Measurements from ENCODE around the gene SMARCAL1. TPM values are rescaled to one million over a fixed set of nuclear protein-coding genes. Genes with fewer than 3 reads are reported as not detected.
"Not testable (repeated sequence)": the region's sequence is repeated elsewhere in the genome, so short reads cannot be mapped to it uniquely, and the experiment has no call there.

SMARCAL1 gene
- 33.7 TPM for total RNA-seq (ENCODE audit: insufficient read depth, low replicate concordance)

DNA sequence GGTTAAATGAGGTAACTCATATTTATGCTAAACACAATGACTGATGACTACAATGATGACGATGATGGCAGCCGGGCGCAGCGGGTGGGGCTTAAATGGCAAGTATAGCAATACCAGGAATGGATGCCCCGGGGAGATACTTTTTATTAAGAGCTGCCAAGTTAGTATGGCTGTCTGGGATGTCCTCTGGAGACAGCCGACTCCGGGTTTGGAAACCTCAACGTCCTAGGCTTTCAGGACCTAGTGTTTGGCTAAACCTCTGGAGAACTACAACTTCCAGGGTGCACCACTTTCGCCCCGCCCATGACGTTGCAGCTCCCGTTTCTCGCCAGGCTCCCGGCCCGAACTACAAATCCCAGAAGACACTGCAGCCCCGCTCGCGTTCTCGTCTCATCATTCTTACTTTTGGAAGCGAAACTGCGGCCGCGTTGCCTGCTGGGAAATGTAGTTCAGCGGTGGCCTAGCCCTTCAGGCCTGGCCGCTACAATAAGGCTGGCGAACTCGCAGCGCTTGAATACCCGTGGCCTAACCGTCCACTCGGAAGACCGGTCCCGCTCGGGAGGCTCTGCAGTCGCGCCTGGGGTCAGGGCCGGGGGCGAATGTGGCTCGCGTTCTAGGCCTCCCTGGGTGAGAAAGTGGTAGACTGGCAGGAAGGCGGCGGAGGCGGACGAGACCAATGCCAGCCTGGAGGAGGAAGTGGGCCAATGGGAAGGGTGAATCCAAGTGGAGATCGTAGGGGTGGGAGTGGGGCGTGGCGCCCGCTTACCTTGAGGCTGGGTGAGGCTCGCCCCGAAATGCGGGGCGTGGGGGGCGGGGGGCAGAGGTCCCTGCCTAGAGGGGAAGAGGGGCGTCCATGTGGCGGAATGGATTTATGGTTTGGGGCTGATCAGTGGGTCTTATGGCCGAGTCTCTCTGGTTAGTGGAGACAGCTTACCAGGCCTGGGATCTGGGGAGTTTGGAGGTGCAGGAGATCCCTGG lies at the start of gene SMARCAL1:
Gene SMARCAL1 (plus strand): TSS at position 463 of the 978 bp plus-strand sequence. CDS start 2,221 bp downstream, outside the sequence.
- DNase-seq (ENCODE audit: low spot score) = peak; percentile 100

DNA sequence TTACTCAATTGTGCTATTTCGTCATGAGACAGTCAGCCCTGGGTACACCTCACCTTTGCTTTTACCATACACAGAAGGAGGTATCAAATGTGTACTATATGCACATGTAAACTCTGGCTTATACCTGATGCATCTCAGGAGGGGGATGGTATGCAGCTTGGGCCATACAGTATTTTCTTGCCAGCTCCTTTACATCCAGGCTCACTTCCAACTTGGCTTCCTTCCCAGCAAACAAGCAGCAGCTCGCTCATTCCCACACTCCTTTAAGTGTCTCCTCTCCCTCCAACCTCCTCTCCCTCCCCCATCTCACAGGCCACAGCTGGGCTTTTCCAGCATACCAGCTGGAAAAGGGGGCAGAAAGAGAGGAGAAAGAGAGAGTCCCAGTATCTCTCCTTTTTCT lies 49.6 kb upstream of the SMARCAL1 start:
- DNase-seq (ENCODE audit: low spot score) = peak; percentile 90

DNA sequence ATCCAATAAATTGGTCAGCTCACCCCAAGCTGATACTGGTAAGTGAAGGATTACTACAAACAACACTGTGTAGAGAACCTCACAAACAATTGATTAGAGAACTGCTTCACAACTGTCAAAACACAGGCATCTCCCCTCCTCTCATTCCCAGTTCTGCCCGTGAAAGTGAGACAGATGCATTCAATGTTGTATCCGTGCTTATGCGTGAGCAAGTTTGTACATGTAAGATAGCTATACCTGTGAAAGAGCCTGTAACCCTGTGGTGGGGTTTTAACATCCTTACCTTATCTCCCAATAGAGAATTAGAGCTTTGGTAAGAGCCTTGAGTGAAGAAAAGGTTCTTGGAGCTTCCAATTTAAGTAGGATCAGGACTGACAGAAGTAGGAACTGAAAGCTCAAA lies 49.1 kb upstream of the SMARCAL1 start:
- DNase-seq (ENCODE audit: low spot score) = no peak

DNA sequence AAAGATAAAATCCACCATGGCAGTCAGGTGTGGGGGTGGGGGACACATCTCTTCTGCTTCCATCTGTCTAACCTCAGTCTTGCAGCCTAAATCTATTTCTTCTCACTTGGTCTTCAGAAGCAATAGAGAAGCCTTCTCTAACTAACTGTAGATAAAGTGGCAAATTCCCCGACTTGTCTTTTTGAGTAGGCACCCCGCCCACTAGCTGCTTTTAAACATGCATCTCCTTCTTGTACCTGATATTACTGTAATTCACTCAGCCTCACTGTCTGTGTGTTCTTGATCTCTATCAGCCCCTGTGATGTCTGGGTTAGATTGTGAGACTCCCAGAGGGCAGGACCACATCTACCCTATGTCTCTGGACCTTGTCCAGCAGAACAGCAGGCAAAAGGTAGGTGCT lies 46.8 kb upstream of the SMARCAL1 start:
- no peak for DNase-seq (ENCODE audit: low spot score)

DNA sequence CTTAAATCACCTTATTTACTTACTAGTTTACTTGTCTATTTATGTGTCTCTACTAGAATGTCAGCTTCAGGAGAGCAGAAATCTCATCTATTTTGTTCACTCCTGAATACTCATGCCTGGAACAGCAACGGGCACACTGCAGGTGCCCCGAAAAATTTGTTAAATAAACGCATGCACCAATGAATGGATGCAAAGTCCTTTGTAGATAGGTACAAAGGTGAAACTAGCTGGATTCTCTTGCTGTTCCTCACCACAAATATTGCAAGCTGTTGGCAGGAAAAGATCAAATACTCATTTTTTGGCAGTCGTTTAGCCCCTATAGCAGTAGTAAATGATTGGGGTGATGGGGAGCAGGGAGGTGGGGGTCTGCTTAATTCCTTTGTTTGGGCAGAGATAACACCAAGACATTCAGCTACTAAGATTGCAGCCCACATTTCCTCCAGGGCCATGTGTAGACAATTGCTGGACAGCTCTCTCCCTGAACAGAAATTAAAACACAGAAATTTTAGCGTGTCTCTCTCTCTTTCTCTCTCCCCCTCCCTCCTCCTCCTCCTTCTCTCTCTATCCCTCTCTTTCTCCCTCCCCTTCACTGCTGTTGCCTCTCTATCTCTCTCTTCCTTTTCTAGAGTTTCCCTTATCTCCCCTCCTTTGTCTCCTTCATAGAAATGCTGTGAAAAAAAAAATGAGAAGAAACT lies 45.4 kb upstream of the SMARCAL1 start:
- DNase-seq (ENCODE audit: low spot score) = no peak

DNA sequence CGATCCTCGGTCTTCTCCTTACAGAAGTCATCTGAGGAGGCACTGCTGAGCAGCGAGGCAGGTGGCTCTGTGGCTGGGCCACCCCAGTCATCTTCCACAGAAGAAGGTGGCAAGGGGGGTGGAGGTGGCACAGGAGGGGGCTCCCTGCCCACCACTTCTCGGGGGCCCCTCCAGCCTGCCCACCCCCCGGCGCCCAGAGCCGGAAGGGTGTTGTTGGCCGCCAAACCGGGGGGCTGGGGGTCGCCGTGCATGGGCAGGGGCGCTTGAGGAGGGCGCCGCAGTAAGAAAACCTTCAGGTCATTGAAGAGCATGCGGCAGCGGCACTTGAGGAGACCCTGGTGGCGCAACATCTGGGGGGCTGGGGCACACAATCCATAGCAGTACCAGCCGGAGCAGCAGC lies 42.5 kb upstream of the SMARCAL1 start:
- no peak for DNase-seq (ENCODE audit: low spot score)

DNA sequence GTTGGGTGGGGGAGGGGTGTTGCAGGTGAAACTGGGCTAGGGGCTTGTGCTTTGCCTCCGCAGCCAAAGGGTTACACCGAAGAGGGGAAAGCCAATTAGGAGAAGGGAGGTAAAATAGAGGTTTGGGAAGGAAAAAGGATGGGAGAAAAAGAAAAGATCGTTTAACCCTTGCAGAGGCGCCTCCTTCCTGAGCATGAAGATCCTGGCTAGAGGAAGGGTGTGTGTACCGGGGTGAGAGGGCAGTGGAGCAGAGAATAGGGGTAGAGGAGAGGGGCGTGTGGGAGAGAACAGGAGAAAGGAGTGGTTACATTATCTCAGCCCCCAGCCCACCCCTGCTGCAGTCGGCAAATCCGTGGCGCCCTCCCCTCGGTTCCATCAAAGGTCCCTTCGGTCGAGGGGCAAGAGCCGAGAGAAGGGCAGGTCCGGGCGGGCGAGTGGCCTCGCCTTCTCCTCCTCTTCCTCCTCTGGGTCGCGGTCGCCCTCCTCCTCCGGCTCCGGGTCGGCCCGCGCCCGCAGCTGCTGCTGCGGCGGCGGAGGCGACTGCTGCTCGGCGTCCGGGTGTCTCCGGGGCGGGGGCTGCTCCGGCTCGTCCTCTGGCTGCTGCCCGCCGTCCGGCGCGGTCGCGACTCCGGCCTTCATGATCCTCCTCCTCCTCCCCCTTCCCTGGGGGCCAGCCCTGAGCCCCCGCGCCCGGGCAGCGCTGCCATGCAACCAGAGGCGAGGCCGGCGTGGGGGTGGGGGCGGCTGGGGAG lies 41.1 kb upstream of the SMARCAL1 start:
- no peak for DNase-seq (ENCODE audit: low spot score)

DNA sequence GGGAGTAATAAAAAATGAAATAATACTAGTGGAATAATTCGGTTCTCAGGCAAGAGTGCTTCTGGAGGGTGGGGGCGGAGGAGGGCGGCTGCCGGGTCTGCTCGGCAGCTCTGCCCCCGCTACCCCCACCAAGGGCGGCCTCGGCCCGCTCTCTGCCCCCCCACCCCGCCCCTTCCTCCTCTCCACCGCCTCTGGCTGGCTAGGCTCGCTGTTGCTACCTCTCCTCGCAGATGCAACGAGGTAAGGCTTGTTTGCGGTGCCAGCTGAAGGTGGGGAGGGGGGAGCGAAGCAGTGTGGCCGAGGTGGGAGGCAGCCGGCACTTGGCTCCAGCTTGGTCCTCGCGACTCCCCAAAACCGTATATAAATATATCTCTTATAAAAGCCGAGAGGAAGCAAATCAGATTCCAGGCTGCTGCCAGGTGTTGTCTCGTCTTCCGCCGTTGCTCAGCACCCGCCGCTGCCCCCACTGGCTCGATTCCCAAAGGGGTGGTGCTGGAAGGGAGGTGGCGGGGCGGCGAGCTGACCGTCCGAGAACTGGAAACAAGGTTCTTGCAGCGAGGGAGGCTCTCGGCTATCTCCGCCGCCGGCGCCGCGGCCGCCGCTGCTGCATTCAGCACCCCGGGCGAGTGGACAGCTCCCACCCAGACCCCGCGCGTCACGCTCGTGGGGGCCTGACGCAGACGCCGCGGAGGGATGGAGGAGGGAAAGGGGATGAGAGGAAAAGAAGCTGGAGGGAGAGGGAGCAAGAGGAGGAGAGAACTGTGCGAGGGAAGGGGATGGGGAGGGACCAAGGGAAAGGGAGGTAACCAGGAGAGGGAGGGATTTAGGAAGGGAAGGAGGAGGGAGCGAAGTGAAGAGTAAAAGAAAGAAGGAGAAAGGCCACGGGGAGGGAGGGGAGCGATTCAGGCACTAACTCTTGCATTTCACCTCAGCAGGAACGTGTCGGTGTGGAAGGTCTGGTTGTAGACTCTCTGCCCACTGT lies 40.3 kb upstream of the SMARCAL1 start, which contains the start of gene MARCHF4:
Gene MARCHF4 (minus strand): TSS at position 763 of the 982 bp plus-strand sequence. CDS start 2,223 bp downstream, outside the sequence.
- DNase-seq (ENCODE audit: low spot score) = peak; percentile 73

DNA sequence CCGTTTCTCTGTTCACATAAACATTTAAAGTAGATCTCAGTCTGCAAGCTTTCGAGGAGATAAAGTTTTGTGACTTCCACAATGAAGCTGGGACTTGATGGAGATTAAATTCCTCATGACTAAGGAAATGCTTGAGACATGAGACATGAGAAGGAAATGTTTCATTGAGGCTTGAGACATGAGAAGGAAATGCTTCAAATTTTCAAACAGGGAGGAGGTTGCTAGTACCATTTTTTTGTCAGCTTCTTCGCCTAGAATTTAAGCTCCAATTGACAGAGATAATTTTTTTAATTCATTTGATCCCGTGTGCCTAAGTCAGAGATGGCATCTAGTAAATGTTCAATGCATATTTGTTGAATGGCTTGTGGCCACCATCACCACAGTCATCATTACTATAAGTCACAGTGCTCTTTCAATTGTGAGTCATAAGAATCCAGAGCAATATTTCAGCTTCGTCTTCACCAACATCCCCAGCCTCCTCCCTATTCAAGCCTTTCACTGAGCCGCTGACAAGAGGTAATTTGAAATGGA lies 39.5 kb upstream of the SMARCAL1 start:
- peak; percentile 32 for DNase-seq (ENCODE audit: low spot score)

DNA sequence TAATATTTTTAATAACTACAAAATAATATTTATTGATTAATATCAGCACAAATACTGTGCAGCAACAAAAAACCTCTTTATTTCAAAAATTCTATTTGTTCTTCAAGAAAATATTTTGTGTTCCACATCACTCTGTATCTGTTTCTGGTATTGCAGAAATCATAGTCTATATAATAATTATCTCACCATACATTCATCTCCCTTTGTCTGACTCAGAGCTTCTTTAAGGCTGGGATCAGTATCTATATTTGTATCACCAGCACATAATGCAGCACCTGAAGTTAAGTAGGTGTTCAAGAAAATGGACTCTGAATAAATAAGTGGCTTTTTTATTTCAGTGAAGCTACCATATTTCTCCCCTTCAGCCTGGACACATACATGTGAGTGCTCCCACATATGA lies 38.4 kb upstream of the SMARCAL1 start:
- no peak for DNase-seq (ENCODE audit: low spot score)

DNA sequence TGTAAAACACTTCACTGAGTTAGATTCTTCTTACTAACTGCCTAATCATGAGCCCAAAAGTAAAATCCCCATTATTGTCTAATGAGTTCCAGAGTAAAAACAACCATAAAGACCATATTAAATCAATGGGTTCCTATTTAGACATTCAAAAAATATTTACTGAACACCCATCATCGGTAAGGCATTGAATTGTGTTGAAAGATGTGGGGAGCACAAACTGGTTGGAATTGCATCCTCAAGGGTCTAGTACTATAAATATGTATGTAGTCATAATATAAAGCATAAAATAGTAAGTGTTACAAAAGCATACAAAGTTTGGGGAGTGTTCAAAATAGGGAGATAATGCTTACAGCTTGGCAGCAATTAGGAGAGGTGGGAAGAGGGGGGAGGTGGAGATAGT lies 37.0 kb upstream of the SMARCAL1 start:
- DNase-seq (ENCODE audit: low spot score) = no peak

DNA sequence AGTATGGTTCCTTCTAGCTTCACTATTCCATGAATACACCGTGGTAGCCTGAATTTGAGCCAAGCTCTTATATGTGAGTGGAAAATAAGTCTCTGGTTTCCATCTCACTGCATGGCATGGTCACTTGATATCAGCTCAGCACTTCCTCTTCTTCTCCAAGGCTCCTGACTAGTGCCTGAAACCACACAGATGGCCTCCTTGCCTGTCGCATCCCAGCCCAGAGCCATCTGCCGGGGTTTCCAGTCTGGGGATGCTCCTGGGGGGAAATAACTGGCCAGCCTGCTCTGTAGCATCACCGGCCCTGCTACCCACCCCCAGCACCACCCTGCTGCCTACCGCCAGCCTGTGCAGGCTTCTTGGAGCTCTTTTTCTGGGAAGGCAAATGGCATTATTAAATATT lies 32.3 kb upstream of the SMARCAL1 start:
- no peak for DNase-seq (ENCODE audit: low spot score)

DNA sequence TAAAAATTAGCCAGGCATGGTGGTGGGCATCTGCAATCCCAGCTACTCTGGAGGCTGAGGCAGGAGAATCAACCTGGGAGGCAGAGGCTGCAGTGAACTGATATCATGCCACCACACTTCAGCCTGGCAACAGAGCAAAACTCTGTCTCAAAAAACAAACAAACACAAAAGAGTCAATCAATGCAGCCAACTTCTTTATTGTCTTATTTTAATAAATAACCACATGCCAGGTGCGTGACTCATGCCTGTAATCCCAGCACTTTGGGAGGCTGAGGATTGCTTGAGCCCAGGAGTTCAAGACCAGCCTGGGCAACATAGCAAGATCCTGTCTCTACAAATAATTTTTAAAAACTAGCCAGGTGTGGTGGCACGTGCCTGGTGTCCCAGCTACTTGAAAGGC lies 27.9 kb upstream of the SMARCAL1 start:
- DNase-seq (ENCODE audit: low spot score) = not testable (repeated sequence)

DNA sequence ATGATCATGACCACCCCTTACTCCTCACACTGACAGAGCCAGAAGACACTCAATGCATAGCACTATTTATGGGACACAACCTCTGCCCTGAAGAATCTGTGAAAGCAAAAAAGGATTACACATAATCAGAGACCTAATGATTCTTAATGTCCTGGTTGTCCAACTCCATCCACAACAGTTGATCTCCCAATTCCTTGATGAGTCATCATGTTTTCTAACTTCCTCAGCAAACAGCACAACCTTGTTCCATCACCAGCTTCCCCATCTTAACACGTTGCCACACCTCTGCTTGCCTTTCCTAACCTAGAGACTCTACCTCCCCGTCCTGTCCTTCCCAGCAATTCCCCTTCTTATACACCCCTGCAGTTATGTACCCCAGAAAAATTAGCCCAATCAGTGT lies 26.8 kb upstream of the SMARCAL1 start:
- DNase-seq (ENCODE audit: low spot score) = no peak

DNA sequence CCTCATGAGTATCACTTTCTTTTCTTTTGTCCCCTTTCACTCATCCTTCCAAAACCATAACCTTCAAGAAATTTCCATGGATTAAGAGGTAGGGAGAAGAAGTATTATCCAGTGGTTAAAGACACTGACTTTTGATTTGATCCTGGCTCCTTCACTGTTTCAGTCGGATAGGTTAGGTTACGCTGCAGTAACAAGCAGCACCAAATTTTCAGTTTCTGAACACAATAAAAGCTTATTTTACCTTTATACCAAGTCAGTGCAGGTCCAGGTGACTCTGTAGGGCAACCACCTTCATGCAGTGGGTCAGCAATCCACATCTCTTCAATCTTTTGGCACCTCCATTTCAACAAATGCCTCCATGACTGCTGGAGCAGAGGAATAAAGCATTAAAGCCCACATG lies 25.0 kb upstream of the SMARCAL1 start:
- no peak for DNase-seq (ENCODE audit: low spot score)

DNA sequence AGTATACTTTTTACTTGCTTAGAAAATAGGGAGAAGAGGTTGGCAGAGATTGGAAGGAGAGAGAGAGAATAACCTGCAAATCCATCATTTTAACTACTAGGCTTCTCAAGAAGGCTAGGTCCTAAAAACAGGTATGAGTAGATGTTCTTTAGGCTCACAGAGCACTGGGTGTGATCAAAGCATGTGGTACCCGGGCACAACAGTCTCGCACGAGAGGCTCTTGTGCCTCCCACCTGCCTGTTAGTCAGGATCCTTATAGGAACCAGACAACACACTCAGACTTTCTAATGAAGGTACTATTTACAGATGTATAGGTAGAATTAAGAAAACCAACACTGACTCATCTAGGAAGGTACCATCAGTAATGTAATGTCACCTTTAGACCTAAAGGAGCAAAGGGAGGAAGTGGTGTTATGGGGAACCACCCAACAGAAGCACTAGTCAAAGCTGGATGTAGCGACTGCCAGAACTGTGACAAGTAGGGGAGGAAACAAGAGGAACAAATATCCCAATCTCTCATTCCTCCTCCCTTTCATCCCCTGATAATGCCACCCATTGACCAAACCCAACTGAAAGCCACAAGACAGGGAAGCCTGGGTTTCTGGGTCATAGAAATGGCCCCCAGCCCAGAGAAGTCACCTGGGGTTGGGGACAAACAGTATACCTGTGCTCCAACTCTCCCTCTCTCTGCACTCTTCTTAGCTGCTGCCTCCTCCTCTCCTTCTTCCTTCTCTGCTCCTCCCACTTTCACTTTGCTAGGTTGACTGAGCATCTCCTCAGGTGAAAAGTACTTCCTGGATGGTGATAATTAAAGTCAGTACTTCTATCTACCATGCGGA lies 24.0 kb upstream of the SMARCAL1 start:
- no peak for DNase-seq (ENCODE audit: low spot score)

DNA sequence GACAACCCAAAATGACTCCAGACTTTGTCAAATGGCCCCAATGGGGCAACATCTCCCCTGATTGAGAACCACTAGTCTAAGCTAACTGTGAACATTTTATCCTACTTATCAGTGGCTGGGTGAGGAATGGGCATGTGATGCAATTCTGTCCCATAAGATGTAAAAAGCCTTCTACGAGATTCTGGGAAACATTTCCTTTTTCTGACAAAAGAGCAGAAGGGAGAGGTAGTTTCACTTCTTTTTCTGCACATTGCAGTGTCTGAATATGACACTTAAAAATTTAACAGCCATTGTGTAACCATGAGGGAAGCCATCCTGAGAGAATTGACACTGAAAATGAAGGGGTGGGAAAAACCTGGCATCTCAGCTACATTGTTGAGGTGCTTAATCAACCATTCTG lies 22.7 kb upstream of the SMARCAL1 start:
- no peak for DNase-seq (ENCODE audit: low spot score)

DNA sequence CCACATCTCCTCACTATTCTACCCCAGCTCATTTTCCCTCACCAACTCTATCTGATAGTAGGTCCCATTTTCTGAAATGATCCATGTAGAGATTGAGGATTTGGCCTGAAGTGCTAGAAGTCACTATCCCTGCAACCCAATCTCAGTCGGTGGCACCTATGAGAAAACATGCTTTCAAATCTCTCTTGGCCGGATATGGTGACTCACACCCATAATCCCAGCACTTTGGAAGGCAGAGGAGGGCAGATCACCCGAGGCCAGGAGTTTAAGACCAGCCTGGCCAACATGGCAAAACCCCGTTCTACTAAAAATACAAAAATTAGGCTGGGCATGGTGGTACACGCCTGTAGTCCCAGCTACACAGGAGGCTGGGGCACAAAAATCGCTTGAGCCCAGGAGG lies 20.9 kb upstream of the SMARCAL1 start:
- DNase-seq (ENCODE audit: low spot score) = no peak

DNA sequence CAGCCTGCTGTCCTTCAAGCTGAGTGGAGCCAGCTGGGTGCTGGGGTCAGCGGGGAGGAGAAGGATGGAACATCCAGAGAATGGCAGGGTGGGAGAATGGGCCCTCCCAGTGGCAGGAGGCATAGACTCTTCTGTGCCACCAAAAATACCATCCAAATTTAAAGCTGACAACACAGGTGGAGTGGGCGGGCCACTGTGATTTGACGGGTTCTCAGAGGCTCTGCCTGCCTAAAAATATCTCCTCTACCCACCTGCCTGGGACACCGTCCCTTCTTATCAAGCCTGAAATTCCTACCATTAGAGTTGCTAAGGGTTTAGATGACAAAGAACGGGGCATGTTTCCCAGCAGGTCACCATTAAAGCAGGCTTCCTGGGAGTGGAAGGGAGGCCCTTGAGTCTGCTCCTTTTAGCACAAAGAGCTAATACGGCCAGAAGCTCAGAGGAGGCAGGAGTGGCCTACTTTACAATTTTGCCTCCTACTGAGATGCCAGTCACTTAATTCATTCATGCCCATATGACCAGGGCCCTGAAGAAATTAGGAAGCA lies 20.2 kb upstream of the SMARCAL1 start:
- no peak for DNase-seq (ENCODE audit: low spot score)

Data from umbilical cord (tissue), 2 donors.